C4-2B (cell line): ENCODE measurements around the gene OR13C4.

ENCODE experiments used
- H3K27ac ChIP-seq: fragments of 450-650 bp; 2 replicates; pipeline ENCODE4 v1.5.1; 2017
- CTCF ChIP-seq: fragments of 450-650 bp; conservative IDR thresholded peaks from 2 replicates; pipeline ENCODE4 v1.5.1; 2017; ENCODE audit warnings: mild to moderate bottlenecking
- ZFX ChIP-seq: fragments of 450-650 bp; IDR thresholded peaks from 2 replicates; pipeline ENCODE4 v1.6.1; 2017

Gene OR13C4

GRCh38 chr9:104527109-104527508 is at the start of gene OR13C4:
TSS of gene OR13C4 (minus strand) at chr9:104527209. CDS start at chr9:104527209, 0 bp downstream.
- H3K27ac ChIP-seq: no peak within 1 kb of the TSS
- TF ChIP-seq ZFX (no peak), CTCF (no peak)

GRCh38 chr9:104575456-104575855 is 48.4 kb upstream of the OR13C4 start:
- TF ChIP-seq ZFX (no peak), CTCF (no peak)
- no peak overlapping the region for H3K27ac ChIP-seq

GRCh38 chr9:104572612-104573011 is 45.6 kb upstream of the OR13C4 start:
- no peak overlapping the region for H3K27ac ChIP-seq
- no peak for TF ChIP-seq ZFX
- no peak for TF ChIP-seq CTCF

- H3K27ac ChIP-seq: no peak within 1 kb of the TSS
- no peak for TF ChIP-seq CTCF
- no peak for TF ChIP-seq ZFX
These were observed 41.9 kb upstream of the OR13C4 start, which contains the start of gene OR13C8 for GRCh38 chr9:104568868-104569267. TSS of gene OR13C8 (plus strand) at chr9:104569168. CDS start at chr9:104569168, 0 bp downstream.

GRCh38 chr9:104564358-104564757 is 37.3 kb upstream of the OR13C4 start:
- H3K27ac ChIP-seq: no peak overlapping the region
- TF ChIP-seq ZFX (no peak), CTCF (no peak)

- TF ChIP-seq ZFX: no peak
- H3K27ac ChIP-seq: no peak overlapping the region
These were observed 30.0 kb upstream of the OR13C4 start for GRCh38 chr9:104556830-104557634.

GRCh38 chr9:104555521-104555920 is 28.5 kb upstream of the OR13C4 start:
- TF ChIP-seq CTCF (no peak), ZFX (no peak)
- no peak overlapping the region for H3K27ac ChIP-seq

- H3K27ac ChIP-seq: no peak overlapping the region
- TF ChIP-seq ZFX (no peak), CTCF (no peak)
These were observed 26.3 kb upstream of the OR13C4 start for GRCh38 chr9:104553261-104553660.
